Right lobe of liver (tissue), 6 donors: Measurements from ENCODE around the gene B3GNT8. TPM values are rescaled to one million over a fixed set of nuclear protein-coding genes. Genes with fewer than 3 reads are reported as not detected.
"Not testable (repeated sequence)": the region's sequence is repeated elsewhere in the genome, so short reads cannot be mapped to it uniquely, and the experiment has no call there.

Source experiments
- ATAC-seq, 4 donors: fragments of 200-7000 bp; cut with Tn5 transposase; one replicate each; pipeline ENCODE4 v1.9.1; 2020; ENCODE audit warnings: mild to moderate bottlenecking in 4 of 4, moderate library complexity in 4 of 4
- DNase-seq, 3 donors: peaks; one replicate each; pipeline ENCODE4 v3.0.0-alpha.2; 2020
- H3K27ac ChIP-seq, 3 donors: fragments of 200-600 bp; one replicate each; pipeline ENCODE4 v1.8.0; 2022
- H3K27me3 ChIP-seq, 2 donors: fragments of 200-600 bp; one replicate each; pipeline ENCODE4 v1.8.0; 2022
- H3K36me3 ChIP-seq, 4 donors: fragments of 200-600 bp; sonication (generic) in 1 of 4; one replicate each; pipeline versions ENCODE4 v1.5.1 to v1.8.0; 2017 to 2022; ENCODE audit warnings: control low read depth in 1 of 4
- H3K4me1 ChIP-seq, 4 donors: fragments of 200-600 bp; sonication (generic) in 1 of 4; one replicate each; pipeline versions ENCODE4 v1.5.1 to v1.8.0; 2017 to 2022; ENCODE audit warnings: control low read depth in 1 of 4
- H3K4me3 ChIP-seq, 3 donors: fragments of 200-600 bp; one replicate each; pipeline ENCODE4 v1.8.0; 2022
- H3K9me3 ChIP-seq, 4 donors: fragments of 200-600 bp; sonication (generic) in 1 of 4; one replicate each; pipeline versions ENCODE4 v1.5.1 to v1.8.0; 2017 to 2022; ENCODE audit warnings: control low read depth in 1 of 4
- POLR2A ChIP-seq: fragments of 450-650 bp; IDR thresholded peaks from one replicate; pipeline ENCODE4 v1.6.1; 2017; ENCODE audit warnings: antibody characterized with exemption, mild to moderate bottlenecking
- WGBS: methylation state at CpG from one replicate; pipeline ENCODE4 v1.1.6; 2018; ENCODE audit warnings: low coverage, low lambda C conversion rate; ENCODE audit not compliant: insufficient coverage; ENCODE audit errors: missing lambda C conversion rate; 5-methylcytosine and 5-hydroxymethylcytosine counted together
- intact Hi-C, 2 donors: fragments of 100-400 bp; cut with DNase I; formaldehyde crosslinking; loops; one replicate each; pipeline versions ENCODE4 v1.11.2 to v1.14.1; 2022
- total RNA-seq, 6 experiments: library from RNA; depleted of rRNA in 2 of 6; stranded (reverse); fragments of >200 nt in 2 of 6; fragmentation: NEBNext Ultra II Directional in 3 of 6; extraction: Animal tissue kit (Norgen Biotek cat#: 25700) in 3 of 6; gene quantifications; one replicate each; pipeline versions ENCODE4 v1.1.0 to v1.2.4, GENCODE V29; 2016 to 2023
- TF ChIP-seq, protein P1 (sequence below), 4 donors: fragments of 200-600 bp in 3 of 4; fragments of 450-650 bp in 1 of 4; IDR thresholded peaks; one replicate each; pipeline versions ENCODE4 v1.5.1 to v1.8.0; 2016 to 2022; ENCODE audit warnings: antibody characterized with exemption in 4 of 4, mild to moderate bottlenecking in 2 of 4
- donor health status: DM: no; HTN: yes; CAD: no.
- donor health status: DM: no; HTN: no; CAD: no.
- donor health status: DM: no; HTN: no; CAD: no.
- donor health status: DM: no; HTN: yes; CAD: no.
- donor health status: DM: no; HTN: yes; CAD: no.

Gene B3GNT8
- total RNA-seq, 6 experiments from 2014 or later, result 0.50 to 1.2 (median 0.63) TPM

DNA sequence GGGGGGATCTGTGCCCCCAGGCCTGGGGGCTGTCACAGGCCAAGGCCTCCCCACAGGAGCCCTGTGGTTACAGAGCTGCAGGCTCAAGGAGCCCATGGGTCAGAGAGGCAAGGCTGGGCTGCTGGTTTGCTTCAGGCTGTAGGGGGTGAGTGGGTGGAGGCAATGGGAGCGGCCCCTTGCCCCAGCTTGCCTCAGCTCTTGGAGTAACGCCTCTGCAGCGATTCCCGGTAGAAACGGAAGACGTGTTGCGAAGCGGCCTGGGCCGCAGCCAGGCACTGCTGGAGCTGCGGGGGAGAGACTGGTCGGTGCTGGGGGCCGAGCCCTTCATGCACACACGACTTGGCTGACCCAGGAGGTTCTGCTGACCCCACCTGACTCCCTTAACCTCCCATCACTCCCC, 40.7 kb downstream of the B3GNT8 start:
- no CpG with 5 or more reads among the region's 13 CpGs for WGBS
- ATAC-seq, result peak in 1 of 4 donors; percentile 8

DNA sequence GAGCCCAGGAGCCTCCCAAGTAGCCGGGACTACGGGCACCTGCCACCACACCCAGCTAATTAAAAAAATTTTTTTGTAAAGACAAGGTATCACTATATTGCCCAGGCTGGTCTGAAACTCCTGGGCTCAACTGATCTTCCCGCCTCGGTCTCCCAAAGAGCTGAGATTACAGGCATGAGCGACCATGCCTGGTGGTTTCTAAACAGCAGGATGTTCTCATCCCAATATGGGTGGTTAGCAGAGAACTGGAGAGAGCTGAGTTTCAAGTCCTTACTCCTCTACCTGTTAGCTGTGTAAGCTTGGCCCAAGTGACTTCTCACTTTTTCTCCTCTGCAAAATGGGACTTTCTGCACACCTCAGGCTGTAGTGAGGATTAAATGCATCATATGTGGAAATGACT, 42.8 kb downstream of the B3GNT8 start:
- Histone ChIP-seq H3K9me3 (no peaks in the 10 kb centered on the region), H3K27ac (no peak overlapping the region), H3K36me3 (peaks cover 0 to 1% (median under 1%) of the 10 kb centered on the region in 4 donors), H3K4me1 (no peaks in the 10 kb centered on the region), H3K4me3 (no peak overlapping the region), H3K27me3 (no peaks in the 10 kb centered on the region)
- ATAC-seq (no peak), DNase-seq (no peak)
- intact Hi-C loops, result no loop called here
- 78% methylated on average over 3 of the region's 5 CpGs for WGBS
- TF ChIP-seq, protein P1, sequence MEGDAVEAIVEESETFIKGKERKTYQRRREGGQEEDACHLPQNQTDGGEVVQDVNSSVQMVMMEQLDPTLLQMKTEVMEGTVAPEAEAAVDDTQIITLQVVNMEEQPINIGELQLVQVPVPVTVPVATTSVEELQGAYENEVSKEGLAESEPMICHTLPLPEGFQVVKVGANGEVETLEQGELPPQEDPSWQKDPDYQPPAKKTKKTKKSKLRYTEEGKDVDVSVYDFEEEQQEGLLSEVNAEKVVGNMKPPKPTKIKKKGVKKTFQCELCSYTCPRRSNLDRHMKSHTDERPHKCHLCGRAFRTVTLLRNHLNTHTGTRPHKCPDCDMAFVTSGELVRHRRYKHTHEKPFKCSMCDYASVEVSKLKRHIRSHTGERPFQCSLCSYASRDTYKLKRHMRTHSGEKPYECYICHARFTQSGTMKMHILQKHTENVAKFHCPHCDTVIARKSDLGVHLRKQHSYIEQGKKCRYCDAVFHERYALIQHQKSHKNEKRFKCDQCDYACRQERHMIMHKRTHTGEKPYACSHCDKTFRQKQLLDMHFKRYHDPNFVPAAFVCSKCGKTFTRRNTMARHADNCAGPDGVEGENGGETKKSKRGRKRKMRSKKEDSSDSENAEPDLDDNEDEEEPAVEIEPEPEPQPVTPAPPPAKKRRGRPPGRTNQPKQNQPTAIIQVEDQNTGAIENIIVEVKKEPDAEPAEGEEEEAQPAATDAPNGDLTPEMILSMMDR (IDR thresholded peaks at IDR 0.05), result no peak
- no peak for TF ChIP-seq POLR2A

More for the DNA sequence above, 40.7 kb downstream of the B3GNT8 start:
- Histone ChIP-seq H3K4me3 (no peak overlapping the region), H3K27ac (no peak overlapping the region), H3K4me1 (no peaks in the 10 kb centered on the region), H3K36me3 (peaks cover 0 to 21% (median 4%) of the 10 kb centered on the region in 4 donors), H3K27me3 (no peaks in the 10 kb centered on the region), H3K9me3 (no peaks in the 10 kb centered on the region)
- TF ChIP-seq, protein P1 (IDR thresholded peaks at IDR 0.05), result no peak
- TF ChIP-seq POLR2A, result no peak
- intact Hi-C loops, result no loop called here
- no peak for DNase-seq

DNA sequence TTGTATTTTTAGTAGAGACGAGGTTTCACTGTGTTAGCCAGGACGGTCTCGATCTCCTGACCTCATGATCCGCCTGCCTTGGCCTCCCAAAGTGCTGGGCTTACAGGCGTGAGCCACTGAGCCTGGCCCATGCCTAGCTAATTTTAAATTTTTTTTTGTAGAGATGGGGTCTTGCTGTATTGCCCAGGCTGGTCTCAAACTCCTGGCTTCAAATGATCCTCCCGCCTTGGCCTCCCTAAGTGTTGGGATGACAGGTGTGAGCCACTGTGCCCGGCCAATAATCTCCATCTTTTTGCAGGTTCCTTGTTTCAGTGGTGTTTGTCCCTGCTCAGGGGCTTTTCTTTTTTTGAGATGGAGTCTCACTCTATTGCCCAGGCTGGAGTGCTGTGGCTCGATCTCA, 45.6 kb downstream of the B3GNT8 start:
- H3K36me3 ChIP-seq, H3K4me3 ChIP-seq, intact Hi-C loops, DNase-seq, H3K27ac ChIP-seq, H3K27me3 ChIP-seq, H3K9me3 ChIP-seq, H3K4me1 ChIP-seq, ATAC-seq: not testable (repeated sequence)
- 92% methylated on average over 8 of the region's 8 CpGs for WGBS

DNA sequence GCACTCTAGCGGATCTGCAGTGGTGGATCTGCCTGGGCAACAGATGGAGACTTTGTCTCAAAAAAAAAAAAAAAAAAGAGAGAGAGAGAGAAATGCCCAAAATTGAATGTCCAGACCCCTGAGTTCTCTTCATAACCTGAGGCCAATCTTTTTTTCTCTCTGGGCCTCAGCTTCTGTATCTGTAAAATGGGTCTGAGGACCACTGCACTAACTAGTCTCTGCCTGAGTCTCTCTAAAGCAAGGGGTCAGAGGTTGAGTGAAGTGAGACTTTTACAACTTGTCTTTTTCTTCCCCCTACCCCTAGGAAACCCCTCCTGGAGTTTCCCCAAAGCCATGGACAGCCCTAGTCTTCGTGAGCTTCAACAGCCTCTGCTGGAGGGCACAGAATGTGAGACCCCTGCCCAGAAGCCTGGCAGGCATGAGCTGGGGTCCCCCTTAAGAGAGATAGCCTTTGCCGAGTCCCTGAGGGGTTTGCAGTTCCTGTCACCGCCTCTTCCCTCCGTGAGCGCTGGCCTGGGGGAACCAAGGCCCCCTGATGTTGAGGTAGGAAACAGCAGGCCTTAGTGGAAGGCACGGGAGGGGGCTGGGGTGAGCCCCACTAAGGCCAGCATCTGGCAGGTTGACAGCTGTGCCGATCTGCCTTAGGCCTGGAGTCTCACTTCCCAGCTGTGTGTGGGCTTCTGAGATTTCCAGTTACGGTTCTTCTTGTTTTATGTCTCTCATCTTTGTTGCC, 49.0 kb downstream of the B3GNT8 start:
- 57% methylated on average over 3 of the region's 9 CpGs for WGBS
- DNase-seq, result no peak
- Histone ChIP-seq H3K36me3 (no peaks in the 10 kb centered on the region), H3K9me3 (no peaks in the 10 kb centered on the region), H3K4me1 (peaks cover 0 to 12% (median 3%) of the 10 kb centered on the region in 4 donors), H3K27ac (no peak overlapping the region), H3K4me3 (no peak overlapping the region), H3K27me3 (no peaks in the 10 kb centered on the region)
- TF ChIP-seq, protein P1 (IDR thresholded peaks at IDR 0.05), result no peak
- TF ChIP-seq POLR2A, result no peak
- intact Hi-C loops, result no loop called here
- peak in 2 of 4 donors; percentile 10 to 14 for ATAC-seq

DNA sequence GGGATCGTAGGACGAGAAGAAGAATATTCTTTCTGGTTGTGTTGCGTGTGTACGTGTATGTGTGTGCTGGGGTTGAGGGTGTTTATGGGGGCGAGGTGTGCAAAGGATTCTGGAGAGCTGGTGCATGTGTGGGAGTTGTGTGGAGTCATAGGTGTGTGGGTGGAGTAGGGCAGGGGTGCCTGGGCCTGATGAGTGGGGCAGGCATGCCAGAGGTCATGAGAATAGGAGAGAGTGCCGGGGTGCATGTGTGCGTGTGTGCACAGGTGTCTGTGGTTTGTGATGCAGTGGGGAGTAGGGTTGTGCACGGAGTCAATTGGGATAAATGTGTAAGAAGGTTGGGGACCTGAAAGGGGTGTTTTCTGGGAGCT, 50.2 kb downstream of the B3GNT8 start:
- TF ChIP-seq, protein P1 (IDR thresholded peaks at IDR 0.05), result no peak
- TF ChIP-seq POLR2A, result no peak
- intact Hi-C loops, result no loop called here
- 56% methylated on average over 8 of the region's 8 CpGs for WGBS
- Histone ChIP-seq H3K4me3 (peak overlapping the region; percentile 54 to 57 (median 56)), H3K36me3 (no peaks in the 10 kb centered on the region), H3K9me3 (no peaks in the 10 kb centered on the region), H3K27ac (peak overlapping the region in 1 of 3 donors; percentile 33), H3K27me3 (no peaks in the 10 kb centered on the region), H3K4me1 (peaks cover 0 to 12% (median 3%) of the 10 kb centered on the region in 4 donors)
- ATAC-seq, result peak; percentile 20 to 45 (median 22)
- DNase-seq, result no peak
